ENCODE results near the gene DAAM2.

DAAM2 gene

GRCh38 chr6:39892490-39893129 is 100.4 kb downstream of the DAAM2 start:
- TF ChIP-seq POLR2A (IDR thresholded peaks at IDR 0.05; ENCODE audit: low read depth, low read length) (no peak), POLR2AphosphoS5 (IDR thresholded peaks at IDR 0.05; ENCODE audit: low read depth, low read length) (no peak)
- FAIRE-seq (peak; percentile 79), DNase-seq (ENCODE audit: insufficient read length) (peak; percentile 44)

- no peak for FAIRE-seq
- no peak for DNase-seq (ENCODE audit: insufficient read length)
- TF ChIP-seq POLR2AphosphoS5 (IDR thresholded peaks at IDR 0.05; ENCODE audit: low read depth, low read length): no peak
- no peak for TF ChIP-seq POLR2A (IDR thresholded peaks at IDR 0.05; ENCODE audit: low read depth, low read length)
- no peak for TF ChIP-seq TAF1 (IDR thresholded peaks at IDR 0.05; ENCODE audit: borderline replicate concordance, low read depth, low read length)
These were observed 101.1 kb downstream of the DAAM2 start for GRCh38 chr6:39893286-39893685.

- TF ChIP-seq POLR2AphosphoS5 (IDR thresholded peaks at IDR 0.05; ENCODE audit: low read depth, low read length): no peak
- no peak for TF ChIP-seq TAF1 (IDR thresholded peaks at IDR 0.05; ENCODE audit: borderline replicate concordance, low read depth, low read length)
- no peak for TF ChIP-seq POLR2A (IDR thresholded peaks at IDR 0.05; ENCODE audit: low read depth, low read length)
- DNase-seq (ENCODE audit: insufficient read length) (no peak), FAIRE-seq (no peak)
These were observed 104.5 kb downstream of the DAAM2 start for GRCh38 chr6:39896701-39897100.

- no peak for FAIRE-seq
- TF ChIP-seq TAF1 (IDR thresholded peaks at IDR 0.05; ENCODE audit: borderline replicate concordance, low read depth, low read length): no peak
- TF ChIP-seq POLR2AphosphoS5 (IDR thresholded peaks at IDR 0.05; ENCODE audit: low read depth, low read length): no peak
- TF ChIP-seq POLR2A (IDR thresholded peaks at IDR 0.05; ENCODE audit: low read depth, low read length): no peak
- no peak for DNase-seq (ENCODE audit: insufficient read length)
These were observed 105.5 kb downstream of the DAAM2 start for GRCh38 chr6:39897698-39898097.

- DNase-seq (ENCODE audit: insufficient read length) (no peak), FAIRE-seq (no peak)
- TF ChIP-seq POLR2A (IDR thresholded peaks at IDR 0.05; ENCODE audit: low read depth, low read length): no peak
- no peak for TF ChIP-seq POLR2AphosphoS5 (IDR thresholded peaks at IDR 0.05; ENCODE audit: low read depth, low read length)
- no peak for TF ChIP-seq TAF1 (IDR thresholded peaks at IDR 0.05; ENCODE audit: borderline replicate concordance, low read depth, low read length)
These were observed 106.4 kb downstream of the DAAM2 start for GRCh38 chr6:39898625-39899024.

GRCh38 chr6:39899554-39900295 is 107.5 kb downstream of the DAAM2 start:
- DNase-seq (ENCODE audit: insufficient read length): no peak
- TF ChIP-seq TAF1 (IDR thresholded peaks at IDR 0.05; ENCODE audit: borderline replicate concordance, low read depth, low read length) (no peak), POLR2A (IDR thresholded peaks at IDR 0.05; ENCODE audit: low read depth, low read length) (no peak), POLR2AphosphoS5 (IDR thresholded peaks at IDR 0.05; ENCODE audit: low read depth, low read length) (no peak)
- no peak for FAIRE-seq

GRCh38 chr6:39901116-39901655 is 109.0 kb downstream of the DAAM2 start:
- no peak for TF ChIP-seq POLR2A (IDR thresholded peaks at IDR 0.05; ENCODE audit: low read depth, low read length)
- TF ChIP-seq POLR2AphosphoS5 (IDR thresholded peaks at IDR 0.05; ENCODE audit: low read depth, low read length): no peak
- no peak for TF ChIP-seq TAF1 (IDR thresholded peaks at IDR 0.05; ENCODE audit: borderline replicate concordance, low read depth, low read length)
- DNase-seq (ENCODE audit: insufficient read length) (no peak), FAIRE-seq (no peak)

- TF ChIP-seq TAF1 (IDR thresholded peaks at IDR 0.05; ENCODE audit: borderline replicate concordance, low read depth, low read length) (no peak), POLR2A (IDR thresholded peaks at IDR 0.05; ENCODE audit: low read depth, low read length) (no peak)
- FAIRE-seq (no peak), DNase-seq (ENCODE audit: insufficient read length) (no peak)
These were observed 109.5 kb downstream of the DAAM2 start for GRCh38 chr6:39901670-39902069.

- FAIRE-seq: no peak
- TF ChIP-seq TAF1 (IDR thresholded peaks at IDR 0.05; ENCODE audit: borderline replicate concordance, low read depth, low read length): no peak
- TF ChIP-seq POLR2A (IDR thresholded peaks at IDR 0.05; ENCODE audit: low read depth, low read length): no peak
- no peak for TF ChIP-seq POLR2AphosphoS5 (IDR thresholded peaks at IDR 0.05; ENCODE audit: low read depth, low read length)
These were observed 110.0 kb downstream of the DAAM2 start for GRCh38 chr6:39902136-39902535.

GRCh38 chr6:39902786-39903465 is 110.8 kb downstream of the DAAM2 start:
- FAIRE-seq (no peak), DNase-seq (ENCODE audit: insufficient read length) (no peak)
- TF ChIP-seq POLR2AphosphoS5 (IDR thresholded peaks at IDR 0.05; ENCODE audit: low read depth, low read length): no peak

More at GRCh38 chr6:39902136-39902535, 110.0 kb downstream of the DAAM2 start:
- no peak for DNase-seq (ENCODE audit: insufficient read length)

- DNase-seq (ENCODE audit: insufficient read length) (no peak), FAIRE-seq (no peak)
- TF ChIP-seq TAF1 (IDR thresholded peaks at IDR 0.05; ENCODE audit: borderline replicate concordance, low read depth, low read length): no peak
- no peak for TF ChIP-seq POLR2A (IDR thresholded peaks at IDR 0.05; ENCODE audit: low read depth, low read length)
- TF ChIP-seq POLR2AphosphoS5 (IDR thresholded peaks at IDR 0.05; ENCODE audit: low read depth, low read length): no peak
These were observed 111.5 kb downstream of the DAAM2 start for GRCh38 chr6:39903656-39904055.
